ENCODE measurements around the gene SUGP1.

DNA sequence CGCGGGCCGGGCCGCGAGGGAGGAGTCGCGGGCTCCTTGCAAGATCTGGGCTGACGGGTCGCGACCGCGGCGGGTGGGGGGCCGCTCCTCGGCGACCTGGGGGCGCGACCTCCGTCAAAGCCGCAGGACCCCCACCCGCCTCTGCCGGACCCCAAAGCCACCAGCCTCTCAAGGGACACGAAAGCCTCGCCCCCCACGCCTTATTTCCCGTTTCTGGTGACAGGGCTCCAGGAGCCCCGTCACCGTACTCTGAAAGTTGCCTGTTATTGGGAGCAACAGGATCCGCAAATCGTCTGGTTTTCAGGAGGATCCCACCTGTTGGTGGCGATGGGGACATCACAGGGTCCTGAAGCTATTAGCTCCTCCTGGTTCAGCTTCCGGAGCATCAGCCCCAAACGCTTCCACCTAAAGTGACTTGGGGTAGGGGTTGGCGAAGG lies 850 bp upstream of the SUGP1 start:
- TF ChIP-seq, protein P1, sequence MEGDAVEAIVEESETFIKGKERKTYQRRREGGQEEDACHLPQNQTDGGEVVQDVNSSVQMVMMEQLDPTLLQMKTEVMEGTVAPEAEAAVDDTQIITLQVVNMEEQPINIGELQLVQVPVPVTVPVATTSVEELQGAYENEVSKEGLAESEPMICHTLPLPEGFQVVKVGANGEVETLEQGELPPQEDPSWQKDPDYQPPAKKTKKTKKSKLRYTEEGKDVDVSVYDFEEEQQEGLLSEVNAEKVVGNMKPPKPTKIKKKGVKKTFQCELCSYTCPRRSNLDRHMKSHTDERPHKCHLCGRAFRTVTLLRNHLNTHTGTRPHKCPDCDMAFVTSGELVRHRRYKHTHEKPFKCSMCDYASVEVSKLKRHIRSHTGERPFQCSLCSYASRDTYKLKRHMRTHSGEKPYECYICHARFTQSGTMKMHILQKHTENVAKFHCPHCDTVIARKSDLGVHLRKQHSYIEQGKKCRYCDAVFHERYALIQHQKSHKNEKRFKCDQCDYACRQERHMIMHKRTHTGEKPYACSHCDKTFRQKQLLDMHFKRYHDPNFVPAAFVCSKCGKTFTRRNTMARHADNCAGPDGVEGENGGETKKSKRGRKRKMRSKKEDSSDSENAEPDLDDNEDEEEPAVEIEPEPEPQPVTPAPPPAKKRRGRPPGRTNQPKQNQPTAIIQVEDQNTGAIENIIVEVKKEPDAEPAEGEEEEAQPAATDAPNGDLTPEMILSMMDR (IDR thresholded peaks at IDR 0.05), result no peak
- no peak for TF ChIP-seq POLR2A (IDR thresholded peaks at IDR 0.05)
